Stimulated activated naive CD4-positive, alpha-beta T cell treated with Interleukin-2 at 50 U/mL for 16 hours (primary cell): ENCODE results near the gene PHETA2.

Experiments
- DNase-seq: peaks from one replicate; lab custom pipeline; 2025; lab: John Stamatoyannopoulos, UW

Gene PHETA2, protein sequence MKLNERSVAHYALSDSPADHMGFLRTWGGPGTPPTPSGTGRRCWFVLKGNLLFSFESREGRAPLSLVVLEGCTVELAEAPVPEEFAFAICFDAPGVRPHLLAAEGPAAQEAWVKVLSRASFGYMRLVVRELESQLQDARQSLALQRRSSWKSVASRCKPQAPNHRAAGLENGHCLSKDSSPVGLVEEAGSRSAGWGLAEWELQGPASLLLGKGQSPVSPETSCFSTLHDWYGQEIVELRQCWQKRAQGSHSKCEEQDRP

DNA sequence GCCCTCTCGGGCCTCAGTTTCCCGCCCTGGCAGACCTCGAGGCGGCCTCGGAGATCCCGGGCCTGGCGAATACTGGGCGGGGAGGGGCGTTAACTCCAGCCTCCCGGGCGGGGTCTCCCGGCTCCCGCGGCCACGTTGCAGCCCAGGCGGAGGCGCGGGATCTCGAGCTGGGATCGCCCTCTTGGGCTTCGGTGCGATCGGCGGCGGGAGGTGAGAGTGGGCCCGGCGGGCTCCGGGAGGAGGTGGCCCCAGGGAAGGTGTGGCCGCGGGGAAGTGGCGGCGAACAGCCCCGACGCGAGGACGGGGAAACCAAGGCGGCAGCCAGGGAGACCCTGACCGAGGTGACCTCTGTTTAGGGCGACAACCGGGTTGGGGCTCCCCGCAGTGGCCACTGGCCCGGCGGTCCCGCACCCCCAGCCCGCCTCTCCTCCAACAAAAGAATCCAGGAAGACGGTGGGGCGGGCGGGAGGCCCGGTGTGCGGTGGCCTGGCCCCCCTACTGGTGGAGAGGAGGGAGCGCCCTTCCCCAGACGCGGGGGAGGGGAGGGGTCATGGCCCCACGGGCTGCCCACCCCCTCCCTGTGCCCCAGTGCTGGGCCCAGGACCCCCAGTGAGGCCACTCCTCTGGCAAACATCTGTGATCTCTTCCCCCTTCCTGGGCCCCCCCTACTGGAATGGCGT, at the start of gene PHETA2:
Gene PHETA2 (plus strand): TSS at position 117 of the 680 bp plus-strand sequence. CDS start 3,046 bp downstream, outside the sequence.
- DNase-seq: peak; percentile 36

DNA sequence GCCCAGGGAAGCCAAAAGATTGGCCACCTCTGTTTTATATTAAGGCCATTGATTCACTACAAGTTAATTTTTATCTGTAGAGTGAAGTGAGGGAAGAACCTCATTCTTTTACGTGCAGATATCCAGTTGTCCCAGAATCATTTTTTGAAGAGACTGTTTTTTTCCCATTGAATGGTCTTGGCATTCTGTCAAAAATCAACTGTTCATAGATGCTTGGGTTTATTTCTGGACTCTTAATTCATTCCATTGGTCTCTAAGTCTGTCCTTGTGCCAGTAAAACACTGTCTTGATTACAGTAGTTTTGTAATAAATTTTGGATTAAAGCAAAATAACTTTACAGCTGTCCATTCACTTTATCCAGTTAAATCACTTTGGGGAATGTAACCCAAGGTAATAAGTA, 48.6 kb upstream of the PHETA2 start:
- DNase-seq: no peak

DNA sequence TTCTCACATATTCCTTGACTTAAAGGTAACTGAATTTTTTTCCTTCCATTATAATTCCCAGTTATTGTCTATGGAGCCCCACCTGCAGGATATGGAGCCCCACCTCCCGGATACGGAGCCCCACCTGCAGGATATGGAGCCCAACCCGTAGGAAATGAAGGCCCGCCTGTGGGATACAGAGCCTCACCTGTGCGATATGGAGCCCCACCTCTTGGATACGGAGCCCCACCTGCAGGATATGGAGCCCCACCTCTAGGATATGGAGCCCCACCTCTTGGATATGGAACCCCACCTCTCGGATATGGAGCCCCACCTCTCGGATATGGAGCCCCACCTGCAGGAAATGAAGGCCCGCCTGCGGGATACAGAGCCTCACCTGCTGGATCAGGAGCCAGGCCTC, 47.3 kb upstream of the PHETA2 start:
- DNase-seq: no peak

DNA sequence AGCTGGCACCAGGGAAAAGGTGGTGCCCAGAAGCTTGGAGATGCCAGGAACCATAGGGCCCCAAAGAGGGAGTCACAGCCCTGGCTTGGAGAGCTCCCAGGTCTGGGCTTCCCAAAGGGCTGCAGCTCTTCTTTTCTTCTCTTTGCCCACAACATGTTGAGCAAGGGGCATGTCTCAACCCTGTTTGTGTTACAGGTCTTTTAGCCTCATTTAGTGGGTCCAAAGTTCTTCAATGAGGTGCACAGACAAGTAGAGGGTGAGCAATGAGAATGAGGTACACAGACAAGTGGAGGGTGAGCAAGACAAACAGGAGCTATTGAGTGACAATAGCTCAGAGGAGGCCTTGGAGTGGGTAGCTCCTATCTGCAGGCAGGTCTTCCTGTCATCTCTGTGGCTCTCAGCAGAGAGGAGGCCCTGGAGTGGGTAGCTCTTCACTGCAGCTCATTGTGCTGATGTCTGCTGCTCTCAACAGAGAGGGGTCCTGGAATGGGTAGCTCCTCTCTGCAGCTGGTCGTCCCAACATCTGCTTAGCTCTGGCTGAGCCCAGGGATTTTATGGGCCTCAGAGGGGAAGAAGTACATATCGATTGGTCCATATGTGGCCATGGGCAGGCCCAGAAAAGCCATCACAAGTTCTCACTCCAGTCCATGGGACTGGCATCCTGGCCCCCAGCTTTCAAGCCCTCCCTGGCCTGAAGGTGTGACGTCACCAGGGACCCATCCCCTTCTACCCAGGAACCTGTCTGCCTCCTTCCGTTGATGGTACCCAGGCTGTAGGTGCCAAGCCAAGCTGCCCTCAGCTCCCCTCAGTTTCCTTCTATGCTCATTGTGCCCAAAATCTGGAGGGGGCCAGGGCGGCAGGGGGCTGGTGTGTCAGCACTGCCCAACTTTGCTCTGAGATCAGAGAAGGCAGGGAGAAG, 40.5 kb upstream of the PHETA2 start:
- no peak for DNase-seq

DNA sequence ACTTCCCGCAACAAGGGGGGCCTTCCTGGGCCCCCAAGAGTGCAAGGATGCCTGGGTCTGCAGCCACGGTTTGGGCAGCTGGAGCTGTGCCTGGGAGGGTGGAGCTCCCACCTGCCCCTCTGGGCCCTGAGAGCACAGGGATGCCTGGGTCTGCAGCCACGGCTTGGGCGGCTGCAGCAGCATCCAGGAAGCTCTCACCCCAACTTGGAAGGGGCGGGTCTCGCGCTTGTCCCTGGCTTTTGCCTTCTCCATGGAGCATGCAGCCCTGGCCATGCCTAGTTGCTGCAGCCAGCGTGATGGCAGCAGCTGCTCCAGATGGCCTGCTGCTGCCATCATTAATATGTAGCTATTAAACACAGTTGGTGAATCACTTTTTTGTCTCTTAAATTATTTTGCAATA, 38.8 kb upstream of the PHETA2 start:
- DNase-seq: no peak

DNA sequence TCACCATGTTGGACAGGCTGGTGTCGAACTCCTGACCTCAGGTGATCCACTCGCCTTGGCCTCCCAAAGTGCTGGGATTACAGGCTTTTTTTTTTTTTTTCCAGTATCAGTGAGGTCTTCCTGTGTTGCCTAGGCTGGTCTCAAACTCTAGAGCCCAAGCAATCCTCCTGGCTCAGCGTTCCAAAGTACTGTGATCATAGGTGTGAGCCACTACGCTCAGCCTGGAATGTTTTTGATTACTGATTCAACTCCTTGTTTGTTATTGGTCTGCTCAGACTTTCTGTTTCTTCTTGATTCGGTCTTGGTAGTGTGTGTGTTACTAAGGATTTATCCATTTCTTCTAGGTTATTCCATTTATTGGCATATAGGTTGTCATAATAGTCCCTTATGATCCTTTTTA, 34.8 kb upstream of the PHETA2 start:
- no peak for DNase-seq

DNA sequence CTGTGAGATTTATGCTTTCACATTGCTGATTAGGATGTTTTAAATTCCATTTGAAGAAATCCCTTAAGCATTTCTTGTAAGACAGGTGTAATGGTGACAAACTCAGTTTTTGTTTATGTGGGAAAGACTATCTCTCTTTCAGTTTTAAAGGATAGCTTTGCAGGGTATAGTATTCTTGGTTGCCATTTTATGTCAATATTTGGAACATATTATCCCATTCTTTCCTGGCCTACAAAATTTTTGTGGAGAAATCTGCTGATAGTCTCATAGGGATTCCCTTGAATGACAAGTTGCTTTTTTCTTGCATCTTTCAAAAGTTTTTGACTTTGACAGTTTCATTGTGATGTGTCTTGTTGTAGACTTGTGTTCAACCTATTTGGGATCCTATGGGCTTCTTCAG, 32.3 kb upstream of the PHETA2 start:
- DNase-seq: no peak

DNA sequence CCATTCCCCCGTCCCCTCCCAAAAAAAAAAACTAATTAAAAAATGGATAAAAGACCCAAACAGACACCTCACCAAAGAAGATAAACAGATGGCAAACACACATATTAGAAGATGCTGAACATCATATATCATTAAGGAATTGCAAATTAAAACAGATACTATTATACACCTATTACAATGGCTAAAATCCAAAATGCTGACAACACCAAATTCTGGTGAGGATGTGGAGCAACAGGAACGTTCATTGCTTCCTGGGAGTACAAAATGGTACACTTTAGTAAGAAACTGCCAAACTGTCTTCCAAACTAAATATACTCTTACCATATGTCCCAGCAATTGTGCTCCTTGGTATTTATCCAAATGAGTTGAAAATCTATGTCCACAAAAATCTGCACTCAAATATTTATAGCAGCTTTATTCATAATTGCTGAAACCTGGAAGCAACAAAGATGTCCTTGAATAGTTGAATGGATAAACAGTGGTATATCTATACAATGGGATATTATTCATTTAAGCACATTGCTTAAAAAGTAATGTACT, 23.3 kb upstream of the PHETA2 start:
- no peak for DNase-seq

DNA sequence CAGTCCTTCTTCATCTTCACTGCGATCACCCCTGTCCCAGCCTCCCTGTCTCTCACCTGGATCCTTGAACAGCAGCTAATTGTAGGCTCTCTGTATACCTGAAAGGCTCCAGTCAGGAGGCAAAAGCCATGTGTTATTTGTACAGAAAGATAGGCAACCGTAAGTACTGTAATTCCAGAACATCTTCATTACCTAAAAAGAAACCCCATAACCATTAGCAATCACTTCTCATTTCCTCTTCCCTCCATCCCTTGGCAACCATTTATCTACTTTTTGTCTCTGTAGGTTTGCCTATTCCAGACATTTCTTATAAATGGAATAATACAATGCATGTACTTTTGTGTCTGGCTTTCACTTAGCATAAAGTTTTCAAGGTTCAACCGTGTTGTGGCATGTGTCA, 21.3 kb upstream of the PHETA2 start:
- DNase-seq: no peak

DNA sequence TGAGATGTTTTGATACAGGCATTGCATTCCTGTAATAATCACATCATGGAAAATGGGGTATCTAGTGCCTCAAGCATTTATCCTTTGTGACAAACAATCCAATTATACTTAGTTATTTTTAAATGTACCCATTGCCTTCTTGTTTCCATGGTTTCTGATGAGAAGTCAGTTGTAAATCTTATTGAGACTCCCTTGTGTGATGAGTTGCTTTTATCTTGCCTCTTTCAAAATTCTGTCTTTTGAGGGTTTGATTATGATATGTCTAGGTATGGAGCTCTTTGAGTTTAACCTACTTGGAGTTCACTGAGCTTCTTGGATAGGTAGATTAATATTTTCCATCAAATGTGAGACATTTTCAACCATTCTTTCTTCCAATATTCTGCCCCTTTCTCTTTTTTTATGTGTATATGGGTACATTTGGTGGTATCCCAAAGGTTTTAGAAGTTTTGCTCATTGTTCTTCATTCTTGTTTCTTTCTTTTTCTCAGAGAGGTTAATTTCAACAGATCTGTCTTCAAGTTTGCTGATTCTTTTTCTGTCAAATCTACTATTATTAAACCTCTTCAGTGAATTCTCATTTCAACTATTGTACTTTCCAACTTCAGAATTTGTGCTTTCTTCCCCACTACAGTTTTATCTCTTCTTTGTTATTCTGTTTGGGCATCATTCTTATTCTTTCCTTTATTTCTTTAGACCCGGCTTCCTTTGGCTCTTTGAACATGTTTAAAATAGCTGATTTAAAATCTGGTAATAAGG, 17.1 kb upstream of the PHETA2 start:
- no peak for DNase-seq

DNA sequence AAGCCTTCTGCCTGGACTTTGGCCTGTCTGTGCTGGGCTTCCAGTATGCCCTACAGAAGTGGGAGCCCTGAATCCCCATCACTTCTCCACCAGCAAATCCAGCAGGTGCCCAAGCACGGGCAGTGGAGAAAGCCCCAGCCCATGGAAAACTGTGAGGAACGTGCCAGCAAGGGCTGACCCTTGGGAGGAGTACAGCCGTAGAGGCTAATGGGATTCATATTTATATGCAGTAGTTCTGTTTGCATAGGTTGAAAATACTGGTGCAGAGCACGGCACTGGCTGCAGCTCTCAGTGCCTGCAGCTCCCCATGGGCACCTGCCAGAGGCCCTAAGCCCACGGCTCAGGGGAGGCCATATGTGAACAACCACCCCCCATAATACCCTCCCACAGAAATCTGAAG, 13.6 kb upstream of the PHETA2 start:
- DNase-seq: no peak

DNA sequence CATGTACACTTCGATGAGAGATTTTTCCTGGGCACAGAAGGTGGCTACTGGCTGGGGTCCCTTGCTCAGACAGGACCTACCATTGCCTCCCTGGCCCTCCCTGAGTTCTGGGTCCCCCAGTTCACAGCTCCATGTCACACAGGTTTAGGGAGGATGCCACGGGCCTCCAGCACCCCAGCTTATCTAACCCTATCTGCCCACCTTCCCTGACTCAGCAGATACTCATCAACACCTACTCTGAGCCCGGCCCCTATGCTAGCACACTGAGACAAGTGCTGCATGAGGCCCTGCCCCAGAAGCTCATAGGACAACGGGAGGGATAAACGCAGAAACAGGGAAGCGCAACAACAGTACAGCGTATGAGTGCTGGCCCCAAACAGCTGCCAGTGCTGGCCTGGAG, 13.0 kb upstream of the PHETA2 start:
- DNase-seq: no peak

DNA sequence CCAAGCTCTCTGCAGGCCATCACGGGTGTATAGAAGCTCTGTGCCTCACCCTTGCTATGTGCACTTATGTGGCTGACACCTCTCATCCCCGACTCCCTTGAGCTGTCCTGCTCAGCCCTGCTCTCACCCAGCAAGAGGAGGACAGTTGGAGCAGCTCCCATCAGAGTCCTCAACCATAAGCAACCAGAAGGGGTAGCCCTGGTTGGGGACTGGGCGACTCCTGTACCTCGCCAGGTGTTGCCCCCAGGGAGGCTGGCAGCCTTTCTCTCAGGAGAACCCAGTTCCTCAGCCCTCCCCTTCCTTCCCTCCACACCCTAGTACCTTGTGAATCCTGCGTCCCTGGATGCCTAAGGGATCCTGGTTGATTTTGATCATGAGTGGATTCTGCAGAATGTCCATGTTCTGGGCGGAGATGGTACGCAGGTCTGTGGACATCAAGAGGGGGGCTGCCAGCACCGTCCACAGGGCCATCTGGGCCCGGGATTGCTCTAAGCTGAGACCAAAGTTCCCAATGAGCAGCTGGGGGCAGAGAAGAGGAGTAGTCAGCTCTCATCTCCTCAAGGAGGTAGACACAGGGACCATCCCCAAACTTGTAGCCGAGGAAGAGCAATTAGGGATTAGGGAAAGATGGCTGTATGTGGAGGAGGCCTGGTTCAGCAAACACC, 11.4 kb upstream of the PHETA2 start:
- no peak for DNase-seq

DNA sequence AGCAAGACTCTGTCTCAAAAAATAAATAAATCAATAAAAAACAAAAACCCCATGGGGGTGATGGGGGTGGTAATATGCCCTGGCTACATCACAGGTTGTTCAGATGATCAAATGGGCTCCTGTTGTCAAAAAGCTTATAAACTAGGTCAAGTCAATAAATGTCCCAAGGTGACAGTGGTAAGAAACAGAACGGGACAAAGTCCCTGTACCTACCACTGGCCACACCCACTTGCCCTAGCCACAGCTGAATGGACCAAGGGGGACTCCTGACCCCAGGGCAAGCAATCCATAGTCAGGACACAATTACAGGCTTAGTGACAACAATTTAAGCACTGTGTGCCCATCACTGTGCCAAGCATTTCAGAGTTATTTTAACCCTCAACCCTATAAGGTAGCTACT, 9.4 kb upstream of the PHETA2 start:
- DNase-seq: no peak

DNA sequence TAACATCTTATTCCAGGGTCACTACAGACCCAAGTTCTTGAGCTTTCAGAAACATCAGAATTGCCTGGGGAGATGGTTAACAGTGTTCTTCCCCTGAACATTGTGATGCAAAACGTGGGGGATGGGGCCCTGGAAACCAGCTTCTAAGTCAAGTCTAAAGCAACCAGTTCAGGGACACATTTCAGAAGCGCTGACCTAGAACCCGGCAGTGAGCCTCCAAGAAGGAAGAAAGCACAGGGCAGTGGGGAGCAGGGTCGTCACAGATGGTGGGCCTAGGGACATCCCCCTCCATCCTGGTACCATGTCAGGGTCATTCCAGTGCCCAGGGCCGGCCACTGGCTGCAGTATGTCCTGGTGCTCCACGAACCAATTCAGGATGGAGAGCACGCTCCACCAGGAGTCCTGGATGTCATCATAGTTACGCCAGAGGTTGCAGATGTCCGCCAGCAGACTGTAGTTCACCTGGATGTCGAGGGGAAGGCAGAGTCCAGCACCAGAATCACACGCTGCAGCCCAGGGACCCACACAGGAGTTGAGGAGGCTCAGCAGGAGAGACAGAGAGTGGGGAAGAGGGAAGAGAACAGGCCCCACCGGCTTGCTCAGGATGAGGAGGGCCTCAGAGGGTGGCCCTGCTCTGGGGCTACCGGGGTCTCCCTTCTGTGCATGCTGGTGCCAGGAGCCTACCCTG, 8.5 kb upstream of the PHETA2 start:
- no peak for DNase-seq

DNA sequence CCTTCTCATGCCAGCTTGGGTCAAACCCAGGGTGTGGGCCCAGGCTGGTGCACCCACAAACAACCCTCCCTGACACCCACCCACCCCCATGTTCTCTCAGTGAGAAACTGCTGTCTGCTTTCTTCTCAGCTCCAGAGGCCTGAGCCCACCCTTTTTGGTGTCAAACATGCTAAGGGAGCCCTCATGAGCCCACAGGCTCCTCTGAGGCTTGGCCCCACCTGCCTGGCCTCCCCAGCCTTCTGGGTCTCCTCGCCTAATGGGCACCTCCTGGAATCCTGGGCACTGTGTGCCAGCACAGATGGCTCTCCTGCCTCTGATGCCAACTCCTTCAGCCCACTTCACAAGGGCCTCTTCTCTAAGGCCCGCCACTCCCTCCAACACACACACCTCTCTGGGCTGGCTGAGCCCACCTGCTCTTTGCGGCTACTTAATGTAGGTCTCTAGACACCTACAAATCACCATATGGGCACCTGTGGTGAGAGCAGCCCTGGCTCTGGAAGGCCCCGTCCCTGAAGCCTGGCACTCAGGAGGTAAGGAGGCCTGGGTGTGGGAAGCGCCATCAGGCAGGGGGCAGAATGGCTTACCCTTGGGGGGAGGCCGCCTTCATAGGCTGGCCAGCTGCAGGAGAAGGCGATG, 7.8 kb upstream of the PHETA2 start:
- DNase-seq: no peak

DNA sequence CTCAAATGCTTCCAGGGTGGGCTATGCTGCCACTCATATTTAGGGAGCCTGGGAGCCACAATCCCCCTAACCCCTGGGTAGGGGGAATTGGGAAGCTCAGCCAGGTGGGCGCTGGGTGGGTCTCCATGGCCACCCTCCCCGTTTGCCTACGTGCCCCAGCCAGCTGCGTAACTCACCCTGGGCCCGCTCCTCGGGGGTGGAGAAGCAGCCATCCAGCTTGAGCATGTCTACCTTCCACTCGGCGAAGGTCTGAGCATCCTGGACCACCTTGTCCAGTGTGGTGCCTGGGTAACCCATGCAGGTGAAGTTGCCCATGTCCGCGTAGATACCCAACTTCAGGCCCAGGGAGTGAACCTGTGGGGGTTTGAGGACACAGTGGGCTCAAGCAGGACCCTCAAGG, 7.1 kb upstream of the PHETA2 start:
- no peak for DNase-seq

DNA sequence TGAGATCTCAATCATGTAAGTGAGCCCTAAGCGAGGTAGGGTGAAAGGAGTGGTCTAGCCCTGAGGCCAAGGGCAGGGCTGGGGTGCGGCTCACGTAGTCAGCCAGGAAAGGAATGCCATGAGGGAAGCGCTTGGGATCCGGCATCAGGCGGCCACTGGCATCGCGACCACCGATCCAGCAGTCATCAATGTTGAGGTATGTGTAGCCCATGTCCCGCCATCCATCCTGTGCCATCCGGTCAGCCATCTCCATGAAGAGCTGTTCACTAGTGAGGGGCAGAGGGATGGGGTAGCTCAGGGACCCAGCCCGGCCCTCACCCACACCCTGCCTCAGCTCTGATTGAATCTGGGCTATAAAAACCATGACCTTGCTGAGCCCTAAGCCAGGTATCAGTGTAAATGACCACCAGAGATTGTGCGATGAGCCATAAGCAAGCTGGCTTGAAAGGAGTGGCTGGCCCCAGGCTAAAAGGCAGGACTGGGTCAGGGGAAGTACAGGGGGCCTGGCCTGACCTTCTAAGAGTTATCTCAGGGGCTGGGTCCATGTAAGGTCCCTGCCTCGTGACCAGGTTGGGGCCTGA, 6.3 kb upstream of the PHETA2 start:
- no peak for DNase-seq

DNA sequence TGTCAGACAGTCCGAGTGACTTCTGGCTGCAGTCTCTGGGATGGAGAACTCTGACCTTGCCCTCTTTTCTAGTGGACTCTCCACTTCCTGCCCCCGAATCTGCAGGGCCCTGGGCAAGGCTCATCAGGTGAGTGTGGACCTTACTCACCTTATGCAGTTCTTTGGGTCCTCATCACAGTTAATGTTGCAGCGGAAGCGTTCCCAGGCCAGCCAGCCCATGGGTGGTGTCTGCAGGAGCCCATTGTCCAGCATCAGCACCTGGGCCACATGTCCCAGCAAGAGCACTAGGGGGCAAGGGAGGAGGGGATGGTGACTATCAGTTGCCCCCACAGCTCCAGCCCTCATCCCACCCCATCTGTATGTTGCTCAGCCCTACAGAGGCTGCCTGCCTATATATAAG, 5.8 kb upstream of the PHETA2 start:
- DNase-seq: no peak
